ENCODE measurements around the gene WRAP73.

DNA sequence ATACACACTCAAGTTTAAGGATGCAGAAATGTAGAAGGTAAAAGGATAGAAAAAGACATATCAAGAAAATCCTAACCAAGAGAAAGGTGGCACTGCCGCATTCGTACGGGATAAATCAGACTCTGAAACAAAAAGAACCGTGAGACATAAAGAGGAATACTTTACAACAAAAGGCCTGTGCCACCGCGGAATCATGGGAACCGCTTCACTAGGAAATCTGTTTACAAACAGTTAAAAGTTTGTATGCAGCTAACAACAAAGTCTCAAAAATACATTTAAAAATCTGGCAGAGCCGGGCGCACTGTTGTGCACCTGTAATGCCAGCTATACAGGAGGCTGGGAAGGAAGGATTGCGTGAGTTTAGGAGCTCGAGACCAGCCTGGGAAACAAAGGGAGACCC, 8.1 kb downstream of the WRAP73 start:
- TF ChIP-seq SNRNP70 (optimal IDR thresholded peaks at IDR 0.05; ENCODE audit: low read depth, low read length) (no peak), LEF1 (IDR thresholded peaks at IDR 0.05) (no peak), CBX3 (IDR thresholded peaks at IDR 0.05; ENCODE audit: borderline replicate concordance in 1 of 2, low read length in 2 of 2) (no peak), FOS (IDR thresholded peaks at IDR 0.05; ENCODE audit: extremely low read depth, insufficient read length) (no peak), EP300 (IDR thresholded peaks at IDR 0.05; ENCODE audit: low read length) (no peak), GTF2A2 (tag; IDR thresholded peaks at IDR 0.05) (no peak)
- TF ChIP-seq, protein P1, sequence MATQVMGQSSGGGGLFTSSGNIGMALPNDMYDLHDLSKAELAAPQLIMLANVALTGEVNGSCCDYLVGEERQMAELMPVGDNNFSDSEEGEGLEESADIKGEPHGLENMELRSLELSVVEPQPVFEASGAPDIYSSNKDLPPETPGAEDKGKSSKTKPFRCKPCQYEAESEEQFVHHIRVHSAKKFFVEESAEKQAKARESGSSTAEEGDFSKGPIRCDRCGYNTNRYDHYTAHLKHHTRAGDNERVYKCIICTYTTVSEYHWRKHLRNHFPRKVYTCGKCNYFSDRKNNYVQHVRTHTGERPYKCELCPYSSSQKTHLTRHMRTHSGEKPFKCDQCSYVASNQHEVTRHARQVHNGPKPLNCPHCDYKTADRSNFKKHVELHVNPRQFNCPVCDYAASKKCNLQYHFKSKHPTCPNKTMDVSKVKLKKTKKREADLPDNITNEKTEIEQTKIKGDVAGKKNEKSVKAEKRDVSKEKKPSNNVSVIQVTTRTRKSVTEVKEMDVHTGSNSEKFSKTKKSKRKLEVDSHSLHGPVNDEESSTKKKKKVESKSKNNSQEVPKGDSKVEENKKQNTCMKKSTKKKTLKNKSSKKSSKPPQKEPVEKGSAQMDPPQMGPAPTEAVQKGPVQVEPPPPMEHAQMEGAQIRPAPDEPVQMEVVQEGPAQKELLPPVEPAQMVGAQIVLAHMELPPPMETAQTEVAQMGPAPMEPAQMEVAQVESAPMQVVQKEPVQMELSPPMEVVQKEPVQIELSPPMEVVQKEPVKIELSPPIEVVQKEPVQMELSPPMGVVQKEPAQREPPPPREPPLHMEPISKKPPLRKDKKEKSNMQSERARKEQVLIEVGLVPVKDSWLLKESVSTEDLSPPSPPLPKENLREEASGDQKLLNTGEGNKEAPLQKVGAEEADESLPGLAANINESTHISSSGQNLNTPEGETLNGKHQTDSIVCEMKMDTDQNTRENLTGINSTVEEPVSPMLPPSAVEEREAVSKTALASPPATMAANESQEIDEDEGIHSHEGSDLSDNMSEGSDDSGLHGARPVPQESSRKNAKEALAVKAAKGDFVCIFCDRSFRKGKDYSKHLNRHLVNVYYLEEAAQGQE (IDR thresholded peaks at IDR 0.05; ENCODE audit: borderline replicate concordance): no peak
- TF ChIP-seq, protein P1 (CRISPR knock-in tag; IDR thresholded peaks at IDR 0.05; ENCODE audit: low read depth): no peak
